ENCODE results near the gene NAB1.
A peak's percentile ranks its signal among the peaks of the same experiment; 100 is the strongest.

Gene NAB1

GRCh38 chr2:190648289-190649034 lies 421 bp upstream of the NAB1 start (continued):
- no peak for TF ChIP-seq ZNF776 (tag by site-specific recombination; IDR thresholded peaks at IDR 0.05; ENCODE audit: borderline replicate concordance)
- TF ChIP-seq BCL11B (tag by site-specific recombination; IDR thresholded peaks at IDR 0.05; ENCODE audit: low read depth), result no peak
- TF ChIP-seq ZNF704 (tag by site-specific recombination; IDR thresholded peaks at IDR 0.05), result no peak
- no peak for TF ChIP-seq HOXD13 (CRISPR knock-in tag; IDR thresholded peaks at IDR 0.05; ENCODE audit: borderline replicate concordance)
- no peak for TF ChIP-seq PBX3 (CRISPR knock-in tag; IDR thresholded peaks at IDR 0.05)
- TF ChIP-seq ZNF580 (tag by site-specific recombination; IDR thresholded peaks at IDR 0.05), result no peak
- no peak for TF ChIP-seq ZNF266 (tag by site-specific recombination; IDR thresholded peaks at IDR 0.05; ENCODE audit: low read depth)
- no peak for TF ChIP-seq ZNF248 (tag by site-specific recombination; IDR thresholded peaks at IDR 0.05)
- TF ChIP-seq ZNF610 (tag by site-specific recombination; IDR thresholded peaks at IDR 0.05; ENCODE audit: borderline replicate concordance), result no peak
- TF ChIP-seq ZNF501 (tag by site-specific recombination; IDR thresholded peaks at IDR 0.05), result no peak
- TF ChIP-seq YY2 (tag by site-specific recombination; IDR thresholded peaks at IDR 0.05), result no peak
- no peak for TF ChIP-seq REPIN1 (tag by site-specific recombination; IDR thresholded peaks at IDR 0.05; ENCODE audit: low read depth)
- no peak for TF ChIP-seq ZNF223 (tag by site-specific recombination; IDR thresholded peaks at IDR 0.05)
- no peak for TF ChIP-seq ZNF747 (tag by site-specific recombination; IDR thresholded peaks at IDR 0.05)
- no peak for TF ChIP-seq ZNF404 (tag by site-specific recombination; IDR thresholded peaks at IDR 0.05)
- no peak for TF ChIP-seq PRDM6 (tag by site-specific recombination; IDR thresholded peaks at IDR 0.05)
- no peak for TF ChIP-seq ZNF473 (tag by site-specific recombination; IDR thresholded peaks at IDR 0.05)
- TF ChIP-seq ZNF670 (tag by site-specific recombination; IDR thresholded peaks at IDR 0.05; ENCODE audit: low read depth), result no peak
- no peak for TF ChIP-seq ZFP3 (tag by site-specific recombination; IDR thresholded peaks at IDR 0.05; ENCODE audit: low read depth)
- no peak for TF ChIP-seq SETDB1 (IDR thresholded peaks at IDR 0.05; ENCODE audit: insufficient read length, low read length)
- TF ChIP-seq KLF10 (tag by site-specific recombination; IDR thresholded peaks at IDR 0.05), result 0 out of 2 replicates have a peak, but pooled peaks have one; percentile 20
- no peak for TF ChIP-seq BCL11A (tag by site-specific recombination; IDR thresholded peaks at IDR 0.05; ENCODE audit: low read depth)
- no peak for TF ChIP-seq MEIS1 (CRISPR knock-in tag; IDR thresholded peaks at IDR 0.05; ENCODE audit: borderline replicate concordance)
- TF ChIP-seq ZNF514 (tag by site-specific recombination; IDR thresholded peaks at IDR 0.05), result no peak
- TF ChIP-seq ZNF521 (tag by site-specific recombination; IDR thresholded peaks at IDR 0.05), result no peak
- TF ChIP-seq ZNF558 (tag by site-specific recombination; IDR thresholded peaks at IDR 0.05), result no peak
- TF ChIP-seq ZNF621 (tag by site-specific recombination; IDR thresholded peaks at IDR 0.05), result no peak
- no peak for TF ChIP-seq ZNF155 (tag by site-specific recombination; IDR thresholded peaks at IDR 0.05)
- peak; percentile 95 for TF ChIP-seq PRDM10 (tag by site-specific recombination; IDR thresholded peaks at IDR 0.05)
- TF ChIP-seq ZNF561 (tag by site-specific recombination; IDR thresholded peaks at IDR 0.05; ENCODE audit: borderline replicate concordance), result peak; percentile 35; the same call in 1 of the 2 replicates
- TF ChIP-seq ZNF677 (tag by site-specific recombination; IDR thresholded peaks at IDR 0.05), result no peak
- TF ChIP-seq FEZF1 (tag by site-specific recombination; IDR thresholded peaks at IDR 0.05), result no peak
- no peak for TF ChIP-seq ZNF624 (tag by site-specific recombination; IDR thresholded peaks at IDR 0.05)
- TF ChIP-seq ZNF324 (tag by site-specific recombination; IDR thresholded peaks at IDR 0.05), result no peak
- no peak for TF ChIP-seq ZNF768 (tag by site-specific recombination; IDR thresholded peaks at IDR 0.05)

Data from HEK293 (cell line).